ENCODE data around the gene MIPOL1.

Gene MIPOL1

GRCh38 chr14:37583358-37584210, 385.8 kb downstream of the MIPOL1 start (continued):
- peak; percentile 70 for TF ChIP-seq ZNF692 (tag by site-specific recombination; IDR thresholded peaks at IDR 0.05)
- TF ChIP-seq KLF1 (tag by site-specific recombination; IDR thresholded peaks at IDR 0.05) = peak; percentile 66
- peak; percentile 77 for TF ChIP-seq ZNF449 (tag by site-specific recombination; IDR thresholded peaks at IDR 0.05)
- peak; percentile 93 for TF ChIP-seq ZSCAN4 (tag by site-specific recombination; IDR thresholded peaks at IDR 0.05)
- TF ChIP-seq ZNF423 (tag by site-specific recombination; IDR thresholded peaks at IDR 0.05) = peak; percentile 88
- TF ChIP-seq ZNF610 (tag by site-specific recombination; IDR thresholded peaks at IDR 0.05; ENCODE audit: borderline replicate concordance) = 0 out of 2 replicates have a peak, but pooled peaks have one; percentile 32
- no peak for TF ChIP-seq ZNF214 (tag by site-specific recombination; IDR thresholded peaks at IDR 0.05; ENCODE audit: borderline replicate concordance)
- TF ChIP-seq PRDM2 (tag by site-specific recombination; IDR thresholded peaks at IDR 0.05; ENCODE audit: borderline replicate concordance) = no peak
- TF ChIP-seq ZSCAN30 (tag by site-specific recombination; IDR thresholded peaks at IDR 0.05) = 0 out of 2 replicates have a peak, but pooled peaks have one; percentile 17
- TF ChIP-seq ZSCAN16 (tag by site-specific recombination; IDR thresholded peaks at IDR 0.05) = no peak
- TF ChIP-seq ZNF701 (tag by site-specific recombination; IDR thresholded peaks at IDR 0.05) = no peak
- peak; percentile 82 for TF ChIP-seq ZNF335 (tag by site-specific recombination; conservative IDR thresholded peaks at IDR 0.05)
- TF ChIP-seq ZNF398 (tag by site-specific recombination; IDR thresholded peaks at IDR 0.05) = peak; percentile 79
- TF ChIP-seq ZBTB20 (tag by site-specific recombination; IDR thresholded peaks at IDR 0.05) = peak; percentile 95
- peak; percentile 76 for TF ChIP-seq ZXDB (tag by site-specific recombination; IDR thresholded peaks at IDR 0.05)
- peak; percentile 76 for TF ChIP-seq ZBTB17 (tag by site-specific recombination; IDR thresholded peaks at IDR 0.05)
- peak; percentile 98 for TF ChIP-seq ZBTB8A (tag by site-specific recombination; IDR thresholded peaks at IDR 0.05)
- TF ChIP-seq ATF2 (tag by site-specific recombination; IDR thresholded peaks at IDR 0.05; ENCODE audit: low read depth) = no peak
- TF ChIP-seq EGR2 (tag by site-specific recombination; IDR thresholded peaks at IDR 0.05; ENCODE audit: low read depth) = peak; percentile 96
- TF ChIP-seq GLIS2 (tag by site-specific recombination; IDR thresholded peaks at IDR 0.05) = peak; percentile 61; the same call in 1 of the 2 replicates
- TF ChIP-seq SP3 (tag by site-specific recombination; IDR thresholded peaks at IDR 0.05) = peak; percentile 82
- peak; percentile 27; the same call in 1 of the 2 replicates for TF ChIP-seq ZNF596 (tag by site-specific recombination; IDR thresholded peaks at IDR 0.05)
- TF ChIP-seq ZFP41 (tag by site-specific recombination; IDR thresholded peaks at IDR 0.05; ENCODE audit: borderline replicate concordance) = no peak
- TF ChIP-seq KLF17 (tag by site-specific recombination; IDR thresholded peaks at IDR 0.05) = 0 out of 2 replicates have a peak, but pooled peaks have one; percentile 41
